Mesendoderm (in vitro differentiated cells): Measurements from ENCODE around the gene MRPL21.
"Not testable (repeated sequence)": the region's sequence is repeated elsewhere in the genome, so short reads cannot be mapped to it uniquely, and the experiment has no call there.

Source experiments
- DNase-seq: peaks from one replicate; pipeline ENCODE4 v3.0.0; 2013
- H2AK5ac ChIP-seq: 2 replicates; pipeline ENCODE4 v1.6.1; 2013; ENCODE audit warnings: low read length, inconsistent platforms
- H2BK120ac ChIP-seq: 2 replicates; pipeline ENCODE4 v1.6.1; 2013; ENCODE audit warnings: low read depth, mild to moderate bottlenecking, low read length, moderate library complexity, mixed read lengths
- H2BK15ac ChIP-seq: replicated peaks from 2 replicates; pipeline ENCODE4 v1.6.1; 2013; ENCODE audit warnings: low read depth, mild to moderate bottlenecking, moderate library complexity
- H2BK5ac ChIP-seq: 2 replicates; pipeline ENCODE4 v1.6.1; 2013; ENCODE audit warnings: low read length, inconsistent platforms
- H3K18ac ChIP-seq: 2 replicates; pipeline ENCODE4 v1.6.1; 2013; ENCODE audit warnings: mild to moderate bottlenecking, low read length, mixed read lengths
- H3K23ac ChIP-seq: one replicate; pipeline ENCODE4 v1.6.1; 2013; ENCODE audit warnings: low read length
- H3K27ac ChIP-seq: 2 replicates; pipeline ENCODE4 v1.5.1; 2013; ENCODE audit warnings: low read depth, mild to moderate bottlenecking, inconsistent platforms, low read length, moderate library complexity
- H3K27me3 ChIP-seq: 2 replicates; pipeline ENCODE4 v1.6.1; 2013; ENCODE audit warnings: low read length, control low read depth, mild to moderate bottlenecking, inconsistent platforms; ENCODE audit not compliant: insufficient read depth, poor library complexity
- H3K36me3 ChIP-seq: 2 replicates; pipeline ENCODE4 v1.6.1; 2013; ENCODE audit warnings: low read length, inconsistent platforms; ENCODE audit not compliant: control insufficient read depth, insufficient read depth
- H3K4ac ChIP-seq: one replicate; pipeline ENCODE4 v1.6.1; 2013; ENCODE audit warnings: low read depth, mild to moderate bottlenecking, low read length, moderate library complexity
- H3K4me1 ChIP-seq: 2 replicates; pipeline ENCODE4 v1.6.1; 2013; ENCODE audit warnings: low read depth, low read length, inconsistent platforms; ENCODE audit not compliant: control insufficient read depth
- H3K4me2 ChIP-seq: 2 replicates; pipeline ENCODE4 v1.6.1; 2013; ENCODE audit warnings: low read length
- H3K4me3 ChIP-seq: 2 replicates; pipeline ENCODE4 v1.5.1; 2013; ENCODE audit warnings: mild to moderate bottlenecking, low read length
- H3K56ac ChIP-seq: one replicate; pipeline ENCODE4 v1.6.1; 2013; ENCODE audit warnings: low read length
- H3K79me1 ChIP-seq: 2 replicates; pipeline ENCODE4 v1.6.1; 2013; ENCODE audit warnings: low read length, inconsistent platforms
- H3K79me2 ChIP-seq: 2 replicates; pipeline ENCODE4 v1.6.1; 2013; ENCODE audit warnings: mild to moderate bottlenecking, low read length; ENCODE audit not compliant: control insufficient read depth, insufficient read depth
- H3K9ac ChIP-seq: 2 replicates; pipeline ENCODE4 v1.6.1; 2013; ENCODE audit warnings: low read length, inconsistent platforms
- H4K5ac ChIP-seq: one replicate; pipeline ENCODE4 v1.6.1; 2013; ENCODE audit warnings: low read length
- H4K8ac ChIP-seq: one replicate; pipeline ENCODE4 v1.6.1; 2013; ENCODE audit warnings: low read depth, mild to moderate bottlenecking, control low read depth, low read length, moderate library complexity
- WGBS: extraction: QIAGEN DNeasy Blood & Tissue Kit; methylation state at CpG from one replicate; pipeline ENCODE4 v1.1.7; 2013; ENCODE audit warnings: low lambda C conversion rate, missing lambda C conversion rate; ENCODE audit not compliant: insufficient coverage; ENCODE audit errors: extremely low coverage; 5-methylcytosine and 5-hydroxymethylcytosine counted together

MRPL21 gene

DNA sequence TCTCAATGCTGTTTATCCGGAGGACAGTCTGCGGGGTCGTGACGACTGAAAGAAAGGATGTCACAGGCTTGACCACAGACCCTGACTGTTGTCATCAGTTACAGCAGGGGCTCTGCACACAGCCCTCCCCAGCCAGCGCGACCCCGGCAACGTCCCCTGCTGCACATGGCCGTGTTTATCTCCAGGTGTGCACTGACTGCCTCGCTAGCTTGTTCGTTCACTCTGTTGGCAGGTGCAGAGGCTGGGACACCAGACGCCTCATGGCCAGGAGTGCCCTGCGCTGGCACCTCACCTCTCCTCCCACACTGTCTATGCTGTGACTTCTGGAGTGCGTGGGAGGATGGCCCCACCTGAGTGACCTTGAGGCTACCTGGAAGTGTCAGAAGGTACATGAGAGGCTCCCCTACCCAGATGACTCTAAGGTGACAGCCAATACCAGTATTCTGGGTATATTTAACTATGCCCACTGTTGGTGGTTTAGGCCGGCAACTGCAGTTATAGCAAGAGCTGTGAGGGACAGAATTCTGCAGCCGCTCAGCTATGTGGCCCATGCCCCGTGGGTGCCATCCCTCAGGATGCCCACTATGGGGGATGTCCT is 12.2 kb downstream of the MRPL21 start:
- Histone ChIP-seq H3K4ac (no peak overlapping the region), H3K27me3 (no peaks in the 10 kb centered on the region), H2BK120ac (no peak overlapping the region), H4K5ac (no peak overlapping the region), H3K4me3 (no peak overlapping the region), H3K23ac (no peak overlapping the region), H3K27ac (no peak overlapping the region), H2BK15ac (no peak overlapping the region), H4K8ac (no peak overlapping the region), H3K56ac (no peak overlapping the region), H2BK5ac (no peak overlapping the region), H3K79me1 (no peaks in the 10 kb centered on the region), H3K18ac (no peak overlapping the region), H3K36me3 (peaks cover 11% of the 10 kb centered on the region), H3K4me2 (no peak overlapping the region), H3K4me1 (peaks cover 4% of the 10 kb centered on the region), H3K79me2 (no peaks in the 10 kb centered on the region), H3K9ac (no peak overlapping the region), H2AK5ac (no peak overlapping the region)
- DNase-seq, result no peak
- WGBS, result no CpG with 5 or more reads among the region's 17 CpGs

DNA sequence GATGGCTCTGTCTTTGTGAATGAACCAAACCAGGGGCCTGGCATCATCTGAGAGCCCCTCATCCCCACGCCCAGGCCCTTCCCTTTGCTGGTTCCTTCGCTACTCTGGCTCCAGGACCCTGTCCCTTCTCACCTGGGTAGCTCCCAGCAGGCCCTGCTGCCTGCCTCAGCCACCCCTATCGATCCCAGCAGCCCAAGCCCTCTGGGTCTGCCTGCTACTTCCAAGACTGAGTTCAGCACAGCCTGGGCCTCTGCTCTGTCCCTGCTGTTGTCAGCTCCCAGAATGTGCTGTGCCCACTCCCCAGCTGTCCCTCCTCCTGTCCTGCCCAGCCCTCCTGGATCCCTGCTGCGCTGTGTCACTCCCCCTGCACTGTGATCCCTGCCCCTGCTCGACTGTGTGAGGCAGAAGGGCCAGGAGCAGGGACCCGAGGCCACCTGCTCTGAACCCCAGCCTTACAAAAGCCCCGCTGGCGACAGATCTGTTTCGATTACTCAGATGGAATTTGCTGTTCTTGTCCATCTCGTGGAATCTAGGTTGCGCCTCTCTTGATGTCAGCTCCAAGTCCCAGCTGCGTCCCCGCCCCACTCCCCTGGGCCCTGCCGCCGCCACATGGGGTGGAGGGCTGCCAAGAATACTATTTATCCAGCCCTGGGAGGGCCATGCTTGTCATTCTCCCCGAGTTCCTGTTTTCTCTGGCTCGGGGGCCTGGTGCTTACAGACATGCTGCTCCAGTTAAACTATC is 13.0 kb downstream of the MRPL21 start:
- no peak for DNase-seq
- Histone ChIP-seq H4K8ac (no peak overlapping the region), H2AK5ac (no peak overlapping the region), H3K36me3 (peaks cover 9% of the 10 kb centered on the region), H3K9ac (no peak overlapping the region), H2BK15ac (no peak overlapping the region), H3K4me3 (no peak overlapping the region), H3K56ac (peak overlapping the region; percentile 25), H3K18ac (no peak overlapping the region), H3K4me1 (peaks cover 4% of the 10 kb centered on the region), H2BK5ac (no peak overlapping the region), H3K79me1 (no peaks in the 10 kb centered on the region), H3K27ac (no peak overlapping the region), H2BK120ac (no peak overlapping the region), H3K4me2 (no peak overlapping the region), H3K27me3 (no peaks in the 10 kb centered on the region), H3K79me2 (no peaks in the 10 kb centered on the region), H3K4ac (no peak overlapping the region), H3K23ac (no peak overlapping the region), H4K5ac (no peak overlapping the region)
- WGBS, result no CpG with 5 or more reads among the region's 17 CpGs

DNA sequence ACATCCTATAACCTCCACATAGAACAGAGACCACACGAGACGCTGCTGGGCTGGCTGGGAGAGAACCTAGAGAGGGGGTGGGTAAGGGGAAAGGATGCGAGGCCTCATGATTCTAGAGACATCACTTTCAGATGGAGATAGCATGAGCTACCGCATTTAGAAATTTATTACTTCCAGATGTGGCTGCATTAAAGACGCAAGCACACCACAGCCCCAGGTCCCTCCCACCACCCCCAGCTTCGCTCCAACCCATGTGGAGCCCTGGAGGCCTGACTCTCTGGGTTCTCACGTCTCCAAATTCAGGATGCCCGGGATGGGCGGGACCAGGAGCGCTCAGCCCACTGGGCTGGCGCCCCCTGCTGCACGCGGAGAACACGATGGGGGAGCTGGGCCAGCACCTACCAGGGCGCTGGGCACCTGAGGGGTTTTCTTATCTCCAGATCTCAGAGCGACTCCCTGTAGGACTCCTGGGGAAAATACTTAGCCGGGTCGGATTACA is 13.6 kb downstream of the MRPL21 start:
- Histone ChIP-seq H2BK120ac (no peak overlapping the region), H3K4ac (no peak overlapping the region), H2AK5ac (no peak overlapping the region), H3K27me3 (no peaks in the 10 kb centered on the region), H3K36me3 (peaks cover 9% of the 10 kb centered on the region), H3K4me2 (no peak overlapping the region), H3K56ac (no peak overlapping the region), H3K27ac (no peak overlapping the region), H4K8ac (no peak overlapping the region), H4K5ac (no peak overlapping the region), H3K79me2 (no peaks in the 10 kb centered on the region), H3K4me1 (peaks cover 4% of the 10 kb centered on the region), H3K9ac (no peak overlapping the region), H2BK15ac (no peak overlapping the region), H3K79me1 (no peaks in the 10 kb centered on the region), H2BK5ac (no peak overlapping the region), H3K23ac (no peak overlapping the region), H3K4me3 (no peak overlapping the region), H3K18ac (no peak overlapping the region)
- no CpG with 5 or more reads among the region's 18 CpGs for WGBS
- DNase-seq, result peak; percentile 80

DNA sequence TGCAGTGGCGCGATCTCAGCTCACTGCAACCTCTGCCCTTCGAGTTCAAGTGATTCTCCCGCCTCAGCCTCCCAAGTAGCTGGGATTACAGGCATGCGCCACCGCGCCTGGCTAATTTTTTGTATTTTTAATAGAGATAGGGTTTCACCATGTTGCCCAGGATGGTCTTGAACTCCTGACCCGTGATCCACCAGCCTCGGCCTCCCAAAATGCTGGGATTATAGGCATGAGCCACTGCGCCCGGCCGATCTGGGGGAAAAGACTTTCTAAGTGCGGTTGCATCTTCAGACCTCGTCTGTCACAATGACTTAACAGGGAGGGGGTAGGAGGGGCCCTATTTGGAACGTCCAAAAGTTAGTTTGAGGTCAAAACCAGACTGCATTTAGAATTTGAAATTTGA is 18.8 kb downstream of the MRPL21 start:
- H2BK5ac ChIP-seq, H4K8ac ChIP-seq, H3K4ac ChIP-seq, DNase-seq, H3K4me2 ChIP-seq, H2AK5ac ChIP-seq, H2BK120ac ChIP-seq, H3K27me3 ChIP-seq, H3K79me1 ChIP-seq, H3K9ac ChIP-seq, H3K23ac ChIP-seq, H3K4me1 ChIP-seq, H3K18ac ChIP-seq, H3K56ac ChIP-seq, H3K36me3 ChIP-seq, H2BK15ac ChIP-seq, H3K79me2 ChIP-seq, H4K5ac ChIP-seq, H3K4me3 ChIP-seq, H3K27ac ChIP-seq: not testable (repeated sequence)
- WGBS, result no CpG with 5 or more reads among the region's 15 CpGs

DNA sequence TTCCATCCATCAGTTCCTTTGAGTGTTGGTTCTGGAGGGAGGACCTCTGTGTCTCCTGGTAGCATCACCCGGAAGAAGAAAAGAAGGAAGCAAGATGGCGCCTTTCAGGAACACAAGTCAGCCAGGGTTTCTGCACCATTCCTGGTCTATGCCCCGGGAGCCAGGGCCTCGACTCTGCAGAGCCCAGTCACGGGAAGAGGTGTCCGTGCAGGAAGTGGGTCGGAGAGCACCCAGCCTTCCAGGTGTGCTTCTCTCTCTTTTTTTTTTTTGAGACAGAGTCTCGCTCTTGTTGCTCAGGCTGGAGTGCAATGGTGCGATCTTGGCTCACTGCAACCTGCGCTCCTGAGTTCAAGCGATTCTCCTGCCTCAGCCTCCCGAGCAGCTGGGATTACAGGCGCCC is 21.2 kb downstream of the MRPL21 start:
- H4K8ac ChIP-seq, result no peak overlapping the region
- no peak overlapping the region for H3K56ac ChIP-seq
- H2BK5ac ChIP-seq, result no peak overlapping the region
- no peak overlapping the region for H3K27ac ChIP-seq
- H3K4me2 ChIP-seq, result no peak overlapping the region
- no peak overlapping the region for H3K9ac ChIP-seq
- WGBS, result no CpG with 5 or more reads among the region's 13 CpGs
- no peaks in the 10 kb centered on the region for H3K79me1 ChIP-seq
- H2BK120ac ChIP-seq, result no peak overlapping the region
- DNase-seq, result no peak
- no peaks in the 10 kb centered on the region for H3K36me3 ChIP-seq
- no peak overlapping the region for H3K4me3 ChIP-seq
- no peaks in the 10 kb centered on the region for H3K27me3 ChIP-seq
- H2BK15ac ChIP-seq, result no peak overlapping the region
- no peak overlapping the region for H3K18ac ChIP-seq
- H3K4ac ChIP-seq, result no peak overlapping the region
- no peaks in the 10 kb centered on the region for H3K4me1 ChIP-seq
- no peak overlapping the region for H2AK5ac ChIP-seq
- H3K23ac ChIP-seq, result no peak overlapping the region
- H3K79me2 ChIP-seq, result no peaks in the 10 kb centered on the region
- no peak overlapping the region for H4K5ac ChIP-seq
